Epithelial cell of alveolus of lung (primary cell): ENCODE data around the gene VPS13D. TPM values are rescaled to one million over a fixed set of nuclear protein-coding genes. Genes with fewer than 3 reads are reported as not detected.

ENCODE experiments used
- total RNA-seq: library from RNA; depleted of rRNA; stranded (reverse); fragments of >200 nt; gene quantifications from 2 replicates; pipeline ENCODE4 v1.2.1, GENCODE V29; 2015

VPS13D gene
- 16.9 and 17.0 TPM in 2 replicates for total RNA-seq

GRCh38 chr1:12229835-12230548 is at the start of gene VPS13D:
Gene VPS13D (plus strand): TSS chr1:12230030. CDS start chr1:12234267, 4,237 bp downstream.

Other genes starting within 250 kb of the VPS13D start
- gene MFN2, start 249.6 kb upstream of the VPS13D start, total RNA-seq, result 31.9 and 49.3 TPM in 2 replicates
- gene MIIP, start 210.5 kb upstream of the VPS13D start, total RNA-seq, result 21.8 and 27.3 TPM in 2 replicates
- gene TNFRSF8, start 166.7 kb upstream of the VPS13D start, total RNA-seq, result 0.52 TPM in 1 of 2 replicates, not detected in the other
- 10.0 and 41.6 TPM in 2 replicates for gene TNFRSF1B, start 63.0 kb upstream of the VPS13D start, total RNA-seq